HepG2 (cell line): Measurements from ENCODE around the gene RBM19. TPM values are rescaled to one million over a fixed set of nuclear protein-coding genes. Genes with fewer than 3 reads are reported as not detected.

ENCODE experiments used
- ATAC-seq: fragments of 200-7000 bp; cut with Tn5 transposase; 3 replicates; pipeline ENCODE4 v1.9.1; 2020; ENCODE audit warnings: mild to moderate bottlenecking, moderate library complexity
- BruUV-seq: library from RNA; stranded (reverse); fragments of 400-500 nt; replicated peaks from 2 replicates; lab custom pipeline; 2021; lab: Mats Ljungman, UMichigan
- CTCF ChIA-PET: fragments of 300-600 bp; formaldehyde crosslinking; extraction: SDS; loops from one replicate; lab custom pipeline; 2021; ENCODE audit warnings: low total read pairs, inconsistent platforms, low intra/inter-chr PET ratio; lab: Yijun Ruan, JAX
- POLR2A ChIA-PET: fragments of 350-600 bp; sonication (Branson Sonifier 250); formaldehyde crosslinking; loops from one replicate; lab custom pipeline; 2020; ENCODE audit warnings: antibody characterized with exemption, inconsistent platforms; lab: Yijun Ruan, JAX
- DNase-seq: peaks from one replicate; pipeline ENCODE4 v3.0.0-alpha.2; 2015; ENCODE audit warnings: low spot score
- FAIRE-seq: peaks from 3 replicates; lab custom pipeline; 2011; peaks lifted over from hg19 to GRCh38; lab: Jason Lieb, UNC
- H2AFZ ChIP-seq: one replicate; pipeline ENCODE4 v1.6.1; 2011; ENCODE audit warnings: low read length, inconsistent platforms
- H3K27ac ChIP-seq: fragments of 300-600 bp; 3 replicates; pipeline ENCODE4 v1.8.0; 2011; ENCODE audit warnings: mixed run types, mild to moderate bottlenecking, mixed read lengths, low read length, inconsistent platforms; ENCODE audit not compliant: insufficient read depth; ENCODE audit errors: extremely low read length
- H3K27me3 ChIP-seq, 2 experiments: fragments of 200-600 bp in 1 of 2; 2 replicates in 1 of 2; 3 replicates in 1 of 2; pipeline versions ENCODE4 v1.6.0 to v1.8.0; 2011; ENCODE audit warnings: low read length in 2 of 2, mild to moderate bottlenecking in 2 of 2, moderate library complexity in 2 of 2, inconsistent platforms in 1 of 2; ENCODE audit not compliant: insufficient read depth in 2 of 2, control insufficient read depth in 1 of 2
- H3K36me3 ChIP-seq, 2 experiments: fragments of 200-600 bp in 1 of 2; replicated peaks in 1 of 2; 2 replicates in 1 of 2; 3 replicates in 1 of 2; pipeline versions ENCODE4 v1.5.1 to v1.8.0; 2011; ENCODE audit warnings: low read length in 2 of 2, inconsistent platforms in 1 of 2; ENCODE audit not compliant: insufficient read depth in 2 of 2, control insufficient read depth in 1 of 2
- H3K4me1 ChIP-seq: 2 replicates; pipeline ENCODE4 v1.5.1; 2012; ENCODE audit warnings: low read length, inconsistent platforms; ENCODE audit not compliant: insufficient read depth
- H3K4me2 ChIP-seq: 2 replicates; pipeline ENCODE4 v1.6.0; 2011; ENCODE audit warnings: low read depth, low read length, inconsistent platforms
- H3K4me3 ChIP-seq, 3 experiments: fragments of 200-600 bp in 1 of 3; sonication (generic), shearing (Covaris generic) in 1 of 3; replicated peaks in 1 of 3; 2 replicates each; pipeline ENCODE4 v1.5.1; 2011 to 2016; ENCODE audit warnings: low read length in 3 of 3, inconsistent platforms in 2 of 3, low read depth in 2 of 3, mild to moderate bottlenecking in 2 of 3, control low read depth in 1 of 3, mixed read lengths in 1 of 3; ENCODE audit not compliant: insufficient read depth in 1 of 3
- H3K79me2 ChIP-seq: one replicate; pipeline ENCODE4 v1.6.1; 2011; ENCODE audit warnings: low read length, inconsistent platforms; ENCODE audit not compliant: insufficient read depth
- H3K9ac ChIP-seq: 2 replicates; pipeline ENCODE4 v1.6.0; 2011; ENCODE audit warnings: mild to moderate bottlenecking, low read depth, low read length, inconsistent platforms; ENCODE audit not compliant: insufficient read depth
- H3K9me3 ChIP-seq: 2 replicates; pipeline ENCODE4 v1.5.1; 2012; ENCODE audit warnings: mild to moderate bottlenecking, low read length
- H4K20me1 ChIP-seq: 2 replicates; pipeline ENCODE4 v1.6.0; 2011; ENCODE audit warnings: inconsistent platforms, mild to moderate bottlenecking, low read length, moderate library complexity; ENCODE audit not compliant: insufficient read depth
- KDM5B ChIP-seq: sonication (generic); formaldehyde crosslinking; IDR thresholded peaks from 2 replicates; pipeline ENCODE4 v1.4.0; 2020; ENCODE audit warnings: missing genetic modification reagents, mild to moderate bottlenecking, borderline replicate concordance
- KLF12 ChIP-seq: sonication (generic); formaldehyde crosslinking; IDR thresholded peaks from 2 replicates; pipeline ENCODE4 v1.4.0; 2020; ENCODE audit warnings: missing genetic modification reagents, borderline replicate concordance
- RARG ChIP-seq: sonication (generic); formaldehyde crosslinking; IDR thresholded peaks from 2 replicates; pipeline ENCODE4 v1.4.0; 2020; ENCODE audit warnings: low read depth, mild to moderate bottlenecking, missing genetic modification reagents
- ZBTB10 ChIP-seq: sonication (generic); formaldehyde crosslinking; IDR thresholded peaks from 2 replicates; pipeline ENCODE4 v1.4.0; 2020; ENCODE audit warnings: missing genetic modification reagents, borderline replicate concordance
- ZBTB21 ChIP-seq: sonication (generic); formaldehyde crosslinking; IDR thresholded peaks from 2 replicates; pipeline ENCODE4 v1.4.0; 2020; ENCODE audit warnings: missing genetic modification reagents
- ZNF362 ChIP-seq: sonication (generic); formaldehyde crosslinking; IDR thresholded peaks from 2 replicates; pipeline ENCODE4 v1.4.0; 2020; ENCODE audit warnings: missing genetic modification reagents, mild to moderate bottlenecking, borderline replicate concordance
- ZNF614 ChIP-seq: IDR thresholded peaks from 2 replicates; pipeline ENCODE4 v1.6.1; 2018; ENCODE audit warnings: missing biosample characterization, missing genetic modification reagents, inconsistent platforms, borderline replicate concordance
- ZNF639 ChIP-seq: conservative IDR thresholded peaks from 2 replicates; pipeline ENCODE4 v1.6.1; 2018; ENCODE audit warnings: missing genetic modification reagents
- ZNF792 ChIP-seq: IDR thresholded peaks from 2 replicates; pipeline ENCODE4 v1.6.1; 2016
- ZSCAN31 ChIP-seq: sonication (generic); formaldehyde crosslinking; IDR thresholded peaks from 2 replicates; pipeline ENCODE4 v1.5.0; 2020; ENCODE audit warnings: low read depth, mild to moderate bottlenecking, missing genetic modification reagents
- WGBS: methylation state at CpG from one replicate; pipeline ENCODE4 v1.1.6; 2017; ENCODE audit warnings: low lambda C conversion rate; 5-methylcytosine and 5-hydroxymethylcytosine counted together
- in situ Hi-C: cut with HindIII; loops from 2 replicates; pipeline ENCODE4 v1.10.0; 2017; ENCODE audit warnings: low pct_unique_long_range_greater_than_20kb; ENCODE audit not compliant: extremely low pct_ligation_motif_present
- intact Hi-C: fragments of 100-400 bp; cut with micrococcal nuclease; formaldehyde crosslinking; loops from one replicate; pipeline ENCODE4 v1.10.0; 2022; ENCODE audit not compliant: unreplicated experiment
- polyA plus RNA-seq, 8 experiments: library from polyadenylated mRNA; depleted of rRNA in 3 of 8; stranded (reverse) in 7 of 8; unstranded in 1 of 8; fragments of >200 nt; fragmentation: Illumina TruSeq in 4 of 8; extraction: Trizol in 4 of 8; gene quantifications; 2 replicates each; pipeline versions ENCODE4 v1.2.1 to v1.2.3, GENCODE V29; 2011 to 2016; ENCODE audit warnings: low read depth in 4 of 8, missing spikeins in 1 of 8, mixed read lengths in 1 of 8; ENCODE audit not compliant: insufficient read depth in 1 of 8
- total RNA-seq, 5 experiments: library from RNA; depleted of rRNA; stranded (reverse); fragments of >200 nt; fragmentation: Illumina TruSeq; extraction: Trizol; gene quantifications; 2 replicates each; pipeline ENCODE4 v1.2.3, GENCODE V29; 2016; ENCODE audit warnings: low read depth in 1 of 5

The RBM19 gene
- total and polyA plus RNA-seq, 2 of the 13 experiments (the other 11 are each of a cell fraction or from before 2014, with no cell fraction given), result 19.3 to 32.2 TPM

GRCh38 chr12:113887906-113888305 is 78.2 kb downstream of the RBM19 start:
- CTCF ChIA-PET, result no interaction called here
- H3K36me3 ChIP-seq, result peaks cover 0 to 10% of the 10 kb centered on the region in 2 experiments
- no peaks in the 10 kb centered on the region for H3K79me2 ChIP-seq
- in situ Hi-C loops, result no loop called here
- no peaks in the 10 kb centered on the region; the same call in 1 of the 2 replicates for H4K20me1 ChIP-seq
- peak overlapping the region; percentile 43 for H3K27ac ChIP-seq
- no TSS peak for BruUV-seq
- 0 out of 2 replicates have a peak overlapping the region, but pooled peaks have one; percentile 0 for H3K4me2 ChIP-seq
- FAIRE-seq, result no peak
- TF ChIP-seq ZBTB10 (CRISPR knock-in tag) (no peak), ZNF639 (CRISPR knock-in tag) (no peak), ZNF614 (CRISPR knock-in tag) (no peak), KDM5B (no peak), RARG (no peak), KLF12 (CRISPR knock-in tag) (no peak), ZNF792 (CRISPR knock-in tag) (no peak), ZBTB21 (CRISPR knock-in tag) (0 out of 2 replicates have a peak, but pooled peaks have one; percentile 62), ZNF362 (CRISPR knock-in tag) (peak; percentile 12; the same call in 1 of the 2 replicates), ZSCAN31 (CRISPR knock-in tag) (no peak)
- TF ChIP-seq, all 625 proteins: peak for 2
- H3K4me3 ChIP-seq, result no peak overlapping the region
- no peaks in the 10 kb centered on the region for H3K9me3 ChIP-seq
- H3K27me3 ChIP-seq, result no peaks in the 10 kb centered on the region
- DNase-seq (peak; percentile 46), ATAC-seq (no peak)
- H3K9ac ChIP-seq, result no peak overlapping the region
- intact Hi-C loops, result no loop called here
- peaks cover 18% of the 10 kb centered on the region for H3K4me1 ChIP-seq
- WGBS, result 68% methylated on average over 3 of the region's 3 CpGs
- POLR2A ChIA-PET, result no interaction called here
- H2AFZ ChIP-seq, result no peak overlapping the region
